ENCODE data around the gene RPEL1.
"Not testable (repeated sequence)": the region's sequence is repeated elsewhere in the genome, so short reads cannot be mapped to it uniquely, and the experiment has no call there.

The RPEL1 gene

GRCh38 chr10:103232772-103233488 lies 12.8 kb upstream of the RPEL1 start:
- DNase-seq = no peak

DNA sequence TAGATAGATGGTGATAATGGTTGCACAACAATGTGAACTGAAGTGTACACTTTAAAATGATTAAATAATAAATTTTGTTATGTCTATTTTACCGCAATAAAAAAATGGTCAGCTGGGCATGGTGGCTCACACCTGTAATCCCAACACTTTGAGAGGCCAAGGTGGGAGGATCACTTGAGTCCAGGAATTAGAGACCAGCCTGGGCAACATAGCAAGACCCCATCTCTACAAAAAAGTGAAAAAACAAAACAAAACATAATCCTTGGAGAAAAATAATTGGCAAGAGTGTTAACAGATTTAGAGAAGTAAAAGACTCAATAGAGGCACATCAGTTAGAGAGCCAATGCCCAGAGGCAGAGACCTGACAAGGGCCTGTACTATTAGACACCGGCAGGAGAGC lies 9.9 kb upstream of the RPEL1 start:
- DNase-seq = no peak

DNA sequence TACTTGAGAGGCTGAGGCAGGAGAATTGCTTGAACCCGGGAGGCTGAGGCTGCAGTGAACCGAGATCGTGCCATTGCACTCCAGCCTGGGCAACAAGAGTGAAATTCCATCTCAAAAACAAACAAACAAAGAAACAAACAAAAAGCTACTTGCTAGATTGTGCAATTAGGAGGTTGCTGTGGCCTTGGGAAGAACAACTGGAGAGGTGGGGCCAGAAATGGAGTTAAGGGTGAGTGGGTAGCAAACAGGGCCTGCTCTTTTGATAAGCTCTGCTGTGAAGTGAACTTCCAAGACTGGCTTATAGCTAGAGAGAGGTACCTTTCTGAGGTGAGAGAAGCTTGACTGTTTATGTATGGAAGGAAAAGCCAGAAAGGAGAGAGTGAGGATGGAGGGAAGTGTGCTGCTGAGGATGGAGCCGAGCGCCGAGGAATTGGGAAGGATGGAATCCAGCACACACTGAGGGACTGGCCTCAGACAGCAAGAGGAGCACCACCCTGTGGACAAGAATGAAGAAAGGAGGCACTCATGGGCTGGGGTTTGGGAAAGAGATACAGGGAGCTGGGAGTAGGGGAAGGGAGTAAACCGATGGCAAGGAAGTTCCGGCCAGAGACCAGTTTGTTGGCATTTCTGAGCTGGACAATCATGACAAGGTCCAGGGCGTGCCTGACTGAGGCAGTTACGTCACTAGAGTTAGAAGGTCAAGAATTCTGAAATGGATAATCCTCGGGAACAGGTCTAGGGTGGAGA lies 7.0 kb upstream of the RPEL1 start:
- no peak for DNase-seq

- DNase-seq = peak; percentile 44
Measured at GRCh38 chr10:103241262-103242011, 4.2 kb upstream of the RPEL1 start.

- DNase-seq = peak; percentile 45
Measured at GRCh38 chr10:103244666-103245271, 918 bp upstream of the RPEL1 start.

GRCh38 chr10:103246324-103246723 lies 637 bp downstream of the RPEL1 start:
- DNase-seq = no peak

DNA sequence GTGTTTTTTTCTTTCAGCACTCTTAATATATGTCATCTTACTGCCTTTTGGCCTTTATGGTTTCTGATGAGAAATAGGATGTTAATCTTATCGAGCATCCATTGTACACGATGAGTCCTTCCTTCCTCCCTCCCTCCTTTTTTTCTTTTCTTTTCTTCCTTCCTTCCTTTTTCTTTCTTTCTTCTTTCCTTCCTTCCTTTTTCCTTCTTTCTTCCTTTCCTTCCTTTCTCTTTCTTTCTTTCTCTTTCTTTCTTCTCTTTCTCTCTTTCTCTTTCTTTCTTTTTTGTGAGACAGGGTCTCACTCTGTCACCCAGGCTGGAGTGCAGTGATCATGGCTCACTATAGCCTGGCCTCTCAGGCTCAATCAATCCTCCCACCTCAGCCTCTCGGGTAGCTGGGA lies 8.4 kb downstream of the RPEL1 start:
- DNase-seq = no peak

DNA sequence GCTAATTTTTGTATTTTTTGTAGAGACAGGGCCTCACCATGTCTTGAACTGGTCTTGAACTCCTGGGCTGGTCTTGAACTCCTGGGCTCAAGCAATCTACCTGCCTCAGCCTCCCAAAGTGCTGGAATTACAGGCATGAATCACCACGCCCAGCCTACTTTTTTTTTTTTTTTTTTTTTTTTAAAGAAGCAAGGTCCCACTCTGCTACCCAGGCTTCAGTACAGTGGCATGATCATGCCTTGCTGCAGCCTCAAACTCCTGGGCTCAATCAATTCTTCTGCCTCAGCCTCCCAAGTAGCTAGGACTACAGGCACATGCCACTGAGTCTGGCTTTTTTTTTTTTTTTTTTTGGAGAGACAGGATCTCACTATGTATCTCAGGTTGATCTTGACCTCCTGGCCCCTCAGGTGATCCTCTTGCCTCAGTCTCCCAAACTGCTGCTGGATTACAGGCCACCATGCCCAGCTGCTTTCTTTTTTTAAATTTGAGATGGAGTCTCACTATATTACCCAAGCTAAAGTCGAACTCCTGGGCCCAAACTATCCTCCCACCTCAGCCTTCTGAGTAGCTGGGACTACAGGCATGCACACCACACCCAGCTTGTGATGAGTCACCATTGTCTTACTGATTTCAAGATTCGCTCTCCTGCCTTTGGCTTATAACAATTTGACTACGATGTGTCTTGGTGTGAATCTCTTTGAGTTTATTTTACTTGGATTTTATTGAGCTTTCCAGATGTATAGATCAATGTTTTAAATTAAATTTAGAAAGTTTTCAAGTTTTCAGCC lies 9.0 kb downstream of the RPEL1 start:
- no peak for DNase-seq

- DNase-seq = no peak
Measured at GRCh38 chr10:103256613-103257012, 10.9 kb downstream of the RPEL1 start.

GRCh38 chr10:103257812-103258211 lies 12.1 kb downstream of the RPEL1 start:
- no peak for DNase-seq

DNA sequence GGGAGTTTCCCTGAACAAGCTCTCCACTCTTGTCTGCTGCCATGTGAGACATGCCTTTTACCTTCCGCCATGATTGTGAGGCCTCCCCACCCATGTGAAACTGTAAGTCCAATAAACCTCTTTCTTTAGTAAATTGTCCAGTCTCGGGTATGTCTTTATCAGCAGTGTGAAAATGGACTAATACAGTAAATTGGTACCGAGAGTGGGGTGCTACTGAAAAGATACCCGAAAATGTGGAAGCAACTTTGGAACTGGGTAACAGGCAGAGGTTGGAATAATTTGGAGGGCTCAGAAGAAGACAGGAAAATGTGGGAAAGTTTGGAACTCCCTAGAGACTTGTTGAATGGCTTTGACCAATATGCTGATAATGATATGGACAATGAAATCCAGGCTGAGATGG lies 13.2 kb downstream of the RPEL1 start:
- DNase-seq = not testable (repeated sequence)

DNA sequence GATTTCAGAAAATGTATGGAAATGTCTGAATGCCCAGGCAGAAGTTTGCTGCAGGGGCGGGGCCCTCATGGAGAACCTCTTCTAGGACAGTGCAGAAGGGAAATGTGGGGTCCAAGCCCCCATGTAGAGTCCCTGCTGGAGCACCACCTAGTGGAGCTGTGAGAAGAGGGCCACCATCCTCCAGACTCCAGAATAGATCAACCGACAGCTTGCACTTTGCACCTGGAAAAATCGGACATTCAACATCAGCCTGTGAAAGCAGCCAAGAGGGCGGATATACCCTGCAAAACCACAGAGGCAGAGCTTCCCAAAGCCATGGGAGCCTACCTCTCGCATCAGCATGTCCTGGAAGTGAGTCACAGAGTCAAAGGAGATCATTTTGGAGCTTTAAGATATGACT lies 14.3 kb downstream of the RPEL1 start:
- DNase-seq = no peak

- DNase-seq = no peak
Measured at GRCh38 chr10:103262229-103262628, 16.5 kb downstream of the RPEL1 start.

DNA sequence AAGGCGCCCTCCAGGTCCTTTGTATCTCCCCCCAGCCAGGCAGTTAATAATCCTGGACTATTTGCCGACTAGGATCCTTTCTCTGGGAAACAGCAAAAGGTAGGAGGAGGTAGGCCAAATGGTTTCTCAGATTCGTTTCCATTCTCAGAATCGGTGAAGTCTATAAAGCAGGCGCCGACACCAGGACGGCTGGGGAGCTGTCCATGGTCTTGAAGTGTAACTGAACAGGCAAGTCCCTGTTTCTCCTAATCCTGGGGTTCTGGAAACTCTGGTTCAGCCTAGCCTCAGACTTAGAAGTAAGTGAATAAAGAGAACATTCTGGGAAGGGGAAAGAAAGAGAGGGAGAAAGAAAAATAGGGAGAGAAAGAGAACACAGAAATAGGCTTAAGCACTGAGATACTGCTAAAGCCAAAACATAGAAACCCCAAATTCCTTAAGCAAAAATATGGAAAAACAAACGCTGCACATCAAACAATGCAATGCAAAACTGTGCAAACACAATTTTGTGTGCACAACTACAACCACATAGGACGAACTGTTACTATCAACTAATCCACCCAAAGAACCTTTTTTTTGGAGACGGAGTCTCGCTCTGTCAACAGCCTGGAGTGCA lies 20.1 kb downstream of the RPEL1 start:
- peak; percentile 34 for DNase-seq

DNA sequence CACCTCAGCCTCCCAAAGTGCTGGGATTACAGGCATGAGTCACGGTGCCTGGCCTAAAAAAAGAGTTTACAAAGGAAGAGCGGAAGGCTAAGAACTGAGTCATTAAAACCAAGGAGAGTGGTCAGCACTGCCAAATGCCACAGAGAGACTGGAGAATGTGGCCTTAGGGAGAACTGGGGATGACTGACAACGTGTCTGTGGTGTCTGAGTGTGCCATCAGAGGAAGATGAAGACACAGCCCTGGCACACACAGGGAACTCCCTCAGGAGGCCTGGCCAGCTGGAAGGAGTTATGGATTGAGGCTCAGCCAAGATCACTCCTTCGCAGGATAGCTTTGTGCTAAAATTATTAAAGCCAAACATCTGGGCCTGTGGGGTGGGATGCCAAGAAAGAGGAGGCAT lies 27.4 kb downstream of the RPEL1 start:
- DNase-seq = no peak

GRCh38 chr10:103276251-103276895 lies 30.7 kb downstream of the RPEL1 start:
- peak; percentile 11 for DNase-seq

- peak; percentile 76 for DNase-seq
Measured at GRCh38 chr10:103276896-103277712, 31.4 kb downstream of the RPEL1 start, which contains the start of gene INA. TSS of gene INA (plus strand) at chr10:103277138. CDS start at chr10:103277212, 74 bp downstream.

GRCh38 chr10:103277713-103278536 lies 32.2 kb downstream of the RPEL1 start:
- DNase-seq = no peak

DNA sequence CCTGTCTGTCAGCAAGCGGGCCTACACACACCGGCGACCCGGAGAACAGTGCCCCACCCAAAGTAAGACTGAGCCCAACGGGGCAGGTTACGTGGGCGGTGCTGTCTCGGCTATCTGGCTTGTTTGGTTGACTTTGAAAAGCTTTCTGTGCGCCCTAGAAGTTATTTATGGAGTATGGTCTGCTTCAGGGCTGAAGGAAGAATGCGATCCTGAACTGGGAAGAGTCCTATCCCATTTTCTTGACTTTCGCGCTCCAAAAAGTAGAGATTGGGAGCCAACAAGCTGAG lies 32.8 kb downstream of the RPEL1 start:
- DNase-seq = no peak
